Measurements from ENCODE around the gene WSCD1.

- TF ChIP-seq, protein P1, sequence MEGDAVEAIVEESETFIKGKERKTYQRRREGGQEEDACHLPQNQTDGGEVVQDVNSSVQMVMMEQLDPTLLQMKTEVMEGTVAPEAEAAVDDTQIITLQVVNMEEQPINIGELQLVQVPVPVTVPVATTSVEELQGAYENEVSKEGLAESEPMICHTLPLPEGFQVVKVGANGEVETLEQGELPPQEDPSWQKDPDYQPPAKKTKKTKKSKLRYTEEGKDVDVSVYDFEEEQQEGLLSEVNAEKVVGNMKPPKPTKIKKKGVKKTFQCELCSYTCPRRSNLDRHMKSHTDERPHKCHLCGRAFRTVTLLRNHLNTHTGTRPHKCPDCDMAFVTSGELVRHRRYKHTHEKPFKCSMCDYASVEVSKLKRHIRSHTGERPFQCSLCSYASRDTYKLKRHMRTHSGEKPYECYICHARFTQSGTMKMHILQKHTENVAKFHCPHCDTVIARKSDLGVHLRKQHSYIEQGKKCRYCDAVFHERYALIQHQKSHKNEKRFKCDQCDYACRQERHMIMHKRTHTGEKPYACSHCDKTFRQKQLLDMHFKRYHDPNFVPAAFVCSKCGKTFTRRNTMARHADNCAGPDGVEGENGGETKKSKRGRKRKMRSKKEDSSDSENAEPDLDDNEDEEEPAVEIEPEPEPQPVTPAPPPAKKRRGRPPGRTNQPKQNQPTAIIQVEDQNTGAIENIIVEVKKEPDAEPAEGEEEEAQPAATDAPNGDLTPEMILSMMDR (IDR thresholded peaks at IDR 0.05; ENCODE audit: borderline replicate concordance, extremely low read depth, low read length, poor library complexity, severe bottlenecking) = no peak
- no peak for TF ChIP-seq EZH2 (IDR thresholded peaks at IDR 0.05; ENCODE audit: borderline replicate concordance, low read depth, low read length, severe bottlenecking)
Observed at GRCh38 chr17:6134721-6135120, 64.5 kb downstream of the WSCD1 start.
